Esophagus squamous epithelium (tissue), 5 donors: ENCODE measurements around the gene ZDHHC14. TPM values are rescaled to one million over a fixed set of nuclear protein-coding genes. Genes with fewer than 3 reads are reported as not detected.

ENCODE experiments used
- DNase-seq: peaks from one replicate; lab custom pipeline; 2025; lab: John Stamatoyannopoulos, UW
- H3K27ac ChIP-seq, 4 donors: fragments of 200-600 bp; sonication (generic); one replicate each; pipeline ENCODE4 v1.5.1; 2016 to 2019; ENCODE audit warnings: mild to moderate bottlenecking in 1 of 4
- H3K27me3 ChIP-seq, 4 donors: fragments of 200-600 bp; sonication (generic); 1 replicate in 3 of 4; 2 replicates in 1 of 4; pipeline versions ENCODE4 v1.5.1 to v1.6.0; 2017 to 2021; ENCODE audit warnings: antibody characterized with exemption in 1 of 4
- H3K36me3 ChIP-seq, 3 donors: fragments of 200-600 bp; sonication (generic); one replicate each; pipeline ENCODE4 v1.5.1; 2016 to 2019
- H3K4me1 ChIP-seq, 3 donors: fragments of 200-600 bp; sonication (generic); one replicate each; pipeline ENCODE4 v1.5.1; 2017 to 2019
- H3K4me3 ChIP-seq, 4 donors: fragments of 200-600 bp; sonication (generic); 1 replicate in 3 of 4; 2 replicates in 1 of 4; pipeline ENCODE4 v1.5.1; 2016 to 2019; ENCODE audit warnings: mild to moderate bottlenecking in 2 of 4, moderate library complexity in 1 of 4
- H3K9me3 ChIP-seq, 3 donors: fragments of 200-600 bp; sonication (generic); one replicate each; pipeline ENCODE4 v1.5.1; 2016 to 2019
- POLR2A ChIP-seq, 4 donors: fragments of 450-650 bp; IDR thresholded peaks; one replicate each; pipeline ENCODE4 v1.6.1; 2017; ENCODE audit warnings: antibody characterized with exemption in 4 of 4, mild to moderate bottlenecking in 4 of 4, moderate library complexity in 3 of 4
- WGBS, 2 donors: methylation state at CpG; one replicate each; pipeline ENCODE4 v1.1.5; 2018; 5-methylcytosine and 5-hydroxymethylcytosine counted together
- intact Hi-C: fragments of 100-400 bp; cut with DNase I; formaldehyde crosslinking; loops from one replicate; pipeline ENCODE4 v1.15.0; 2022
- total RNA-seq, 4 donors: library from RNA; depleted of rRNA; stranded (reverse); fragments of >200 nt; gene quantifications; one replicate each; pipeline ENCODE4 v1.1.0, GENCODE V29; 2016
- TF ChIP-seq, protein P1 (sequence below), 6 experiments: fragments of 450-650 bp in 4 of 6; fragments of 200-600 bp in 2 of 6; sonication (generic) in 2 of 6; IDR thresholded peaks; one replicate each; pipeline ENCODE4 v1.5.1; 2016 to 2019; ENCODE audit warnings: antibody characterized with exemption in 6 of 6, mild to moderate bottlenecking in 4 of 6, moderate library complexity in 4 of 6
- donor health status: DM: yes; HTN: yes; CAD: no.

Gene ZDHHC14
- total RNA-seq, 4 donors from 2014 or later, result 6.1 to 15.6 (median 6.9) TPM

DNA sequence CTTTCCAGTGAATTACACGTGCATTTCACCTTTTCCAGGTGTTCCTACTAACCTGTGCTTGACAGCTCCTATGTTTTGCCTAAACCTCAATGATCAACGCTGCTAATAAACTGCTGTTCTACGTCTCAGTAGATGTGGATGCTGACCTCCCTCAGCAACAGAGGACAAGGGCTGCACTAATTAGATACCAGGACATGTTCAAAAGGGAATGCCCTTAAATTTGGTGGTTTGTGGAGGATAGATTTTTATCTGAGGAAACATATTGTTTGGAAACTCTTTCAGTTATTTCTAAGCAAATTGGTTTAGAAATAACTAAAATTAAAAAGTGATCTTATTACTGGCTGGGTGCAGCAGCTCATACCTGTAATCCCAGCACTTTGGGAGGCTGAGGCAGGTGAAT, 19.1 kb upstream of the ZDHHC14 start:
- WGBS, 2 donors, result 22 to 40% methylated on average over 1 to 3 of the region's 3 CpGs

DNA sequence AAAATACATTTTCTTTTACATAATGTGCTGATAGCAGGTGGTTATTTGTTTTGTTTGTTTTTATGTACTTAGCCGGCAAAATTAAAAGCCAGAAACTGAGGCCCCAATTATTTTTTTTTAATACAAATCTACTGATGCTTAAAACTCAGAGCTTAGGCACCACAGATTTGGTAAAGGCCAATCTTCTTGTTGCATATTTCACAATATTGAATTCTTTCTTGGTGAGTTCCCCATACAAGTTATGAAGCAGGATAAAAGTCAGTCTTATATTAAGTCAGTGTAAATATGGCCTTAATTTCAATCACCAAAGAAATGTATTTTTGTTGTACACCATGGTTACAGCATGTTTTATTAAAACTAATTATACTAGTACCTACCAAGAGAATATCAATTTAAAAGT, 16.3 kb upstream of the ZDHHC14 start:
- peaks cover 0 to 27% (median 0%) of the 10 kb centered on the region in 4 donors for H3K27me3 ChIP-seq
- no peaks in the 10 kb centered on the region for H3K36me3 ChIP-seq
- H3K27ac ChIP-seq, result no peak overlapping the region
- no peaks in the 10 kb centered on the region for H3K9me3 ChIP-seq
- H3K4me1 ChIP-seq, result peaks cover 0 to 6% (median 0%) of the 10 kb centered on the region in 3 donors
- intact Hi-C loops, result no loop called here
- WGBS, 2 donors, result 92 to 96% methylated on average over 1 of the region's 1 CpG
- no peak for DNase-seq
- no peak overlapping the region for H3K4me3 ChIP-seq
- TF ChIP-seq, protein P1, sequence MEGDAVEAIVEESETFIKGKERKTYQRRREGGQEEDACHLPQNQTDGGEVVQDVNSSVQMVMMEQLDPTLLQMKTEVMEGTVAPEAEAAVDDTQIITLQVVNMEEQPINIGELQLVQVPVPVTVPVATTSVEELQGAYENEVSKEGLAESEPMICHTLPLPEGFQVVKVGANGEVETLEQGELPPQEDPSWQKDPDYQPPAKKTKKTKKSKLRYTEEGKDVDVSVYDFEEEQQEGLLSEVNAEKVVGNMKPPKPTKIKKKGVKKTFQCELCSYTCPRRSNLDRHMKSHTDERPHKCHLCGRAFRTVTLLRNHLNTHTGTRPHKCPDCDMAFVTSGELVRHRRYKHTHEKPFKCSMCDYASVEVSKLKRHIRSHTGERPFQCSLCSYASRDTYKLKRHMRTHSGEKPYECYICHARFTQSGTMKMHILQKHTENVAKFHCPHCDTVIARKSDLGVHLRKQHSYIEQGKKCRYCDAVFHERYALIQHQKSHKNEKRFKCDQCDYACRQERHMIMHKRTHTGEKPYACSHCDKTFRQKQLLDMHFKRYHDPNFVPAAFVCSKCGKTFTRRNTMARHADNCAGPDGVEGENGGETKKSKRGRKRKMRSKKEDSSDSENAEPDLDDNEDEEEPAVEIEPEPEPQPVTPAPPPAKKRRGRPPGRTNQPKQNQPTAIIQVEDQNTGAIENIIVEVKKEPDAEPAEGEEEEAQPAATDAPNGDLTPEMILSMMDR (IDR thresholded peaks at IDR 0.05), result no peak
- TF ChIP-seq POLR2A (IDR thresholded peaks at IDR 0.05), result no peak

More for the DNA sequence above, 19.1 kb upstream of the ZDHHC14 start:
- no peak overlapping the region for H3K27ac ChIP-seq
- no peaks in the 10 kb centered on the region for H3K4me1 ChIP-seq
- no peaks in the 10 kb centered on the region for H3K36me3 ChIP-seq
- no peak for TF ChIP-seq POLR2A (IDR thresholded peaks at IDR 0.05)
- TF ChIP-seq, protein P1 (IDR thresholded peaks at IDR 0.05), result no peak
- peaks cover 0 to 14% (median 0%) of the 10 kb centered on the region in 4 donors for H3K27me3 ChIP-seq
- H3K9me3 ChIP-seq, result no peaks in the 10 kb centered on the region
- DNase-seq, result no peak
- intact Hi-C loops, result no loop called here
- H3K4me3 ChIP-seq, result no peak overlapping the region

DNA sequence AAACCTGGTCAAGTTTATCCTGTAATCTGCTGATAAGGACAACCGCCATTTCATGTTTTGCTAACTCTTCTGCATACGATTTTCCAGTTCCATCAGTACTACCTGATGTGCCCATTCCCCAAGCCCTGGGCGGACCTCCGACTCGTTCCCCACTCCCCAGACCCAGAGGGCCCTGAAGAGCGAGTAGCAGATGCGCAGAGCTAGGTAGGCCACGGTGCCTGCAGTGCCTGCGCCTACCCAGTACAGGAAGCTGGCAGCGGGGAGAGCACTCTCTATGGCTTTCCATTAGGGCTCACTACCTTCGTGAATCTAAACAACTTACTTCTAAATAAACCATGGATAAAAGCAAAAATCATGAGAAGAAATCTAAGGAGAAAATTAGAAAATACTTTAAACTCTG, 14.3 kb upstream of the ZDHHC14 start:
- H3K9me3 ChIP-seq, result no peaks in the 10 kb centered on the region
- WGBS, 2 donors, result 85 to 88% methylated on average over 4 to 10 of the region's 11 CpGs

DNA sequence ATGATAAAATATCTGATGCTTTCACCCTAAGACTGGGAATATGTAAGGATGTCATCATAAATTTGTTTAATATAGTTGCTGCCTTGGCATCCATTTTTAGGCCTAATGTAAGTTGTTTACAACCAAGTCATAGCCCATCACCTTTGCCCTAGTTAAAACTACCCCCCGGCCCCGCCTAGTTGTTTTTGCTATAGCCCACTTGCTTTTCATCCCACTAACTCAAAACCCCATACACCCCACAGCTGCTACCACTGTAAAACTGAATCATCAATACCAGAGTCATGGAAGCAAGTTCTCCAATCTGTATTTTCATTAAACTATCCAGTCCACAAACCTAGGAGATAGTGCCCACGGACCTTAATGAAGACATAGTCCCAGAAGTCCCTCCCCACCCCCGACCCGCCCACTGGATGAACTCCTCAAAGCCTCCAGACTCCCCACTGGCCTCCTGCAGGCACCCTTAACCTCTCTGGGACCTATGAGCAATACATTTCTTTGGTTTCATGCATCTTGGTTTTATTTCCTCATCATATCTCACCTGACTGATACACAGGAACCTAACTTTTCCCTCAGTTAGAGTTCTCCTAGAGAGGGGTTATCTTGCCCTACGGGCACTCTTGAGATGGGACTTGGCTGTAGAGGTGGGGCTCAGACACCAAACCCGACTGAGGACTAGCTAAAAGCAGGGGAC, 12.5 kb upstream of the ZDHHC14 start:
- WGBS, 2 donors, result 71 to 83% methylated on average over 4 to 5 of the region's 7 CpGs
- TF ChIP-seq, protein P1 (IDR thresholded peaks at IDR 0.05), result no peak
- no peak for TF ChIP-seq POLR2A (IDR thresholded peaks at IDR 0.05)
- Histone ChIP-seq H3K9me3 (no peaks in the 10 kb centered on the region), H3K36me3 (no peaks in the 10 kb centered on the region), H3K27ac (no peak overlapping the region), H3K27me3 (peaks cover 0 to 21% (median 0%) of the 10 kb centered on the region in 4 donors), H3K4me3 (no peak overlapping the region), H3K4me1 (peaks cover 0 to 6% (median 0%) of the 10 kb centered on the region in 3 donors)
- DNase-seq, result no peak
- intact Hi-C loops, result no loop called here

More for the DNA sequence above, 14.3 kb upstream of the ZDHHC14 start:
- no peak for DNase-seq
- Histone ChIP-seq H3K36me3 (no peaks in the 10 kb centered on the region), H3K27ac (no peak overlapping the region), H3K4me1 (peaks cover 0 to 6% (median 0%) of the 10 kb centered on the region in 3 donors), H3K4me3 (no peak overlapping the region), H3K27me3 (peaks cover 0 to 27% (median 0%) of the 10 kb centered on the region in 4 donors)
- intact Hi-C loops, result no loop called here
- no peak for TF ChIP-seq POLR2A (IDR thresholded peaks at IDR 0.05)
- TF ChIP-seq, protein P1 (IDR thresholded peaks at IDR 0.05), result no peak

DNA sequence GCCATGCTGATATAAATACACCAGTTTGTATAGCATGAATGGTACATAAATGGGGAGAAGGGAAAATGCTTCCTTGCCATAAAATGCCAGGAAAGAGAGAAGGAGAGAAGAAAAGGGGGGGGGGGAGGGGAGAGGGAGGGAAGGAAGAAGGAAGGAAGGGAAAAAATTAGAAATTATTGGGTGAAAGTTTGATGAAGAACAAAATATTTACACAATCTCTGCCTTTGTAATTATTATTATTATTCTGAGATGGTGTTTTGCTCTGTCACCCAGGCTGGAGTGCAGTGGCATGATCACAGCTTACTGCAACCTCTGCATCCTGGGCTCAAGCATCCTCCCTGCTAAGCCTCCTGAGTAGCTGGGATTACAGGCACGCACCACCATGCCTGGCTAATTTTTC, 10.2 kb upstream of the ZDHHC14 start:
- peaks cover 0 to 21% (median 0%) of the 10 kb centered on the region in 4 donors for H3K27me3 ChIP-seq
- peaks cover 0 to 6% (median 0%) of the 10 kb centered on the region in 3 donors for H3K4me1 ChIP-seq
- no peak overlapping the region for H3K4me3 ChIP-seq
- no peaks in the 10 kb centered on the region for H3K9me3 ChIP-seq
- H3K27ac ChIP-seq, result no peak overlapping the region
- DNase-seq, result no peak
- H3K36me3 ChIP-seq, result no peaks in the 10 kb centered on the region
- 89 to 90% methylated on average over 1 of the region's 1 CpG for whole genome bisulfite sequencing, 2 donors
- TF ChIP-seq, protein P1 (IDR thresholded peaks at IDR 0.05), result no peak
- TF ChIP-seq POLR2A (IDR thresholded peaks at IDR 0.05), result no peak
- intact Hi-C loops, result no loop called here
